ENCODE results near the gene C8G. TPM values are rescaled to one million over a fixed set of nuclear protein-coding genes. Genes with fewer than 3 reads are reported as not detected.
A peak's percentile ranks its signal among the peaks of the same experiment; 100 is the strongest.

Gene C8G
- total and polyA plus RNA-seq, 2 of the 13 experiments (the other 11 are each of a cell fraction or from before 2014, with no cell fraction given) = 4.9 to 12.8 TPM

DNA sequence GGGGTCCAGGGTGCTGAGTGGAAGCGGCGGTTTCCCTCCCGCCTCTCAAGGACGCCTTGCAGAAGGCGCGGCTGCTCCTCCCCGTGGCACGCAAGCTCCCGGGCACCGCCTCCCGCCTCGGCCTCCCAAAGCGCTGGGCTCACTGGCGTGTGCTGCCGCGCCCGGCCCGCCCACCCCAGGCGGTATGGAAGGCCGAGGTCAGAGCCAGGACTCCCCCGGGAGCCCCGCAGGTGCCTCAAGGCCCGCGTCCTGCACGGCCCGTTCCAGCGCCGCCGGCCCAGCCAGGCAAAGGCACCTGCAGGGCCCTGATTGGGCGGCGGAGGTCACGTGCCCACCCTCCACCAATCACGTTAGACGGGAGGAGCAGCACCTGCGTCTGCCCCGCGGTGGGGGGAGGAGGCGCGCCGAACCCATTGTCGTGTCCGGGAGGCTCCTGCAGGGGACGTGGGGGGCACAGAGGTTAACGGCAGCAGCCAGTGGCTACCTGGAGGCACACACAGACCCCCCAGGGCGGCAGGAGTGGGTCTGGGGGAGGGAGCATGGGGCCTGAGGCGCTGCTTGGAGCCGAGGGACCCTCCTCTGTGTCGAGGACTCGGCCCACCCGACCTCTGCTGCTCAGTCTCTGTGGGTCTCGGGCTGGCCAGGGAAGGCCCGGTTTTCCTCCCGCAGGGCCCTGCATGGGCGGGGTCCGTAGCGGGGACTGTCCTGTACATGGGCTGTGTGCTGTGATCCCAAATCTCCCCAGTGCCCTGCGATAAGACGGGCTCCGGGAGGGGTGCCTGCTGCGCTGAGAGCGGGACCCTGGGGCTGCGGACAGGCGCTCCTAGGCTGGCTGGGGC lies 5.0 kb downstream of the C8G start (continued):
- TF ChIP-seq AHDC1 (CRISPR knock-in tag; IDR thresholded peaks at IDR 0.05; ENCODE audit: borderline replicate concordance) (no peak; the same call in 1 of the 2 replicates), ZNF672 (CRISPR knock-in tag; IDR thresholded peaks at IDR 0.05) (no peak), ETS1 (CRISPR knock-in tag; IDR thresholded peaks at IDR 0.05) (no peak), ARNT2 (CRISPR knock-in tag; IDR thresholded peaks at IDR 0.05; ENCODE audit: low read depth) (0 out of 2 replicates have a peak, but pooled peaks have one; percentile 13), PITX1 (CRISPR knock-in tag; IDR thresholded peaks at IDR 0.05) (no peak; the same call in 1 of the 2 replicates), JUNB (CRISPR knock-in tag; IDR thresholded peaks at IDR 0.05; ENCODE audit: borderline replicate concordance) (no peak), FOSL1 (CRISPR knock-in tag; IDR thresholded peaks at IDR 0.05; ENCODE audit: borderline replicate concordance) (no peak), TMF1 (CRISPR knock-in tag; IDR thresholded peaks at IDR 0.05; ENCODE audit: low read depth) (peak; percentile 43; the same call in 1 of the 2 replicates), GATAD2A (CRISPR knock-in tag; IDR thresholded peaks at IDR 0.05) (no peak), ZNF234 (CRISPR knock-in tag; conservative IDR thresholded peaks at IDR 0.05) (no peak), SATB2 (CRISPR knock-in tag; IDR thresholded peaks at IDR 0.05) (no peak), TARDBP (CRISPR knock-in tag; IDR thresholded peaks at IDR 0.05) (no peak), NR2C2 (CRISPR knock-in tag; IDR thresholded peaks at IDR 0.05; ENCODE audit: borderline replicate concordance) (no peak), KLF16 (CRISPR knock-in tag; IDR thresholded peaks at IDR 0.05) (no peak; a peak in 2 of 4 replicates)
- TF ChIP-seq, protein P1, sequence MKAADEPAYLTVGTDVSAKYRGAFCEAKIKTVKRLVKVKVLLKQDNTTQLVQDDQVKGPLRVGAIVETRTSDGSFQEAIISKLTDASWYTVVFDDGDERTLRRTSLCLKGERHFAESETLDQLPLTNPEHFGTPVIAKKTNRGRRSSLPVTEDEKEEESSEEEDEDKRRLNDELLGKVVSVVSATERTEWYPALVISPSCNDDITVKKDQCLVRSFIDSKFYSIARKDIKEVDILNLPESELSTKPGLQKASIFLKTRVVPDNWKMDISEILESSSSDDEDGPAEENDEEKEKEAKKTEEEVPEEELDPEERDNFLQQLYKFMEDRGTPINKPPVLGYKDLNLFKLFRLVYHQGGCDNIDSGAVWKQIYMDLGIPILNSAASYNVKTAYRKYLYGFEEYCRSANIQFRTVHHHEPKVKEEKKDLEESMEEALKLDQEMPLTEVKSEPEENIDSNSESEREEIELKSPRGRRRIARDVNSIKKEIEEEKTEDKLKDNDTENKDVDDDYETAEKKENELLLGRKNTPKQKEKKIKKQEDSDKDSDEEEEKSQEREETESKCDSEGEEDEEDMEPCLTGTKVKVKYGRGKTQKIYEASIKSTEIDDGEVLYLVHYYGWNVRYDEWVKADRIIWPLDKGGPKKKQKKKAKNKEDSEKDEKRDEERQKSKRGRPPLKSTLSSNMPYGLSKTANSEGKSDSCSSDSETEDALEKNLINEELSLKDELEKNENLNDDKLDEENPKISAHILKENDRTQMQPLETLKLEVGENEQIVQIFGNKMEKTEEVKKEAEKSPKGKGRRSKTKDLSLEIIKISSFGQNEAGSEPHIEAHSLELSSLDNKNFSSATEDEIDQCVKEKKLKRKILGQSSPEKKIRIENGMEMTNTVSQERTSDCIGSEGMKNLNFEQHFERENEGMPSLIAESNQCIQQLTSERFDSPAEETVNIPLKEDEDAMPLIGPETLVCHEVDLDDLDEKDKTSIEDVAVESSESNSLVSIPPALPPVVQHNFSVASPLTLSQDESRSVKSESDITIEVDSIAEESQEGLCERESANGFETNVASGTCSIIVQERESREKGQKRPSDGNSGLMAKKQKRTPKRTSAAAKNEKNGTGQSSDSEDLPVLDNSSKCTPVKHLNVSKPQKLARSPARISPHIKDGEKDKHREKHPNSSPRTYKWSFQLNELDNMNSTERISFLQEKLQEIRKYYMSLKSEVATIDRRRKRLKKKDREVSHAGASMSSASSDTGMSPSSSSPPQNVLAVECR (CRISPR knock-in tag; IDR thresholded peaks at IDR 0.05; ENCODE audit: borderline replicate concordance) = peak; percentile 85
- TF ChIP-seq, protein P2, sequence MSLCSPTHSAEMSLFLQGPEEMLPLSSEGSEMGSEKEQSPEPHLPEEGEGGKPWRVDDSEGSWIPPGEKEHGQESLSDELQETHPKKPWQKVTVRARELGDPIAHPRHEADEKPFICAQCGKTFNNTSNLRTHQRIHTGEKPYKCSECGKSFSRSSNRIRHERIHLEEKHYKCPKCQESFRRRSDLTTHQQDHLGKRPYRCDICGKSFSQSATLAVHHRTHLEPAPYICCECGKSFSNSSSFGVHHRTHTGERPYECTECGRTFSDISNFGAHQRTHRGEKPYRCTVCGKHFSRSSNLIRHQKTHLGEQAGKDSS (CRISPR knock-in tag; IDR thresholded peaks at IDR 0.05; ENCODE audit: borderline replicate concordance, low read depth) = no peak
